Measurements from ENCODE around the gene GFER. TPM values are rescaled to one million over a fixed set of nuclear protein-coding genes. Genes with fewer than 3 reads are reported as not detected.

Gene GFER
- total RNA-seq, 1 experiment from 2014 or later: 57.3 TPM

GRCh38 chr16:2028146-2028545, 44.2 kb downstream of the GFER start:
- Histone ChIP-seq H3K9me3 (no peaks in the 10 kb centered on the region), H3K36me3 (ENCODE audit: control insufficient read depth, insufficient read depth, low read length) (no peaks in the 10 kb centered on the region), H3K4me3 (ENCODE audit: low read depth, low read length) (peak overlapping the region; percentile 44; the same call in 1 of the 2 replicates), H3K4me1 (peaks cover 10% of the 10 kb centered on the region; the same call in 1 of the 2 replicates), H3K27me3 (replicated peaks; ENCODE audit: control insufficient read depth, insufficient read depth, low read length) (no peaks in the 10 kb centered on the region)
- H3K27ac Mint-ChIP-seq (ENCODE audit: unreplicated experiment): no peak overlapping the region
- no peak for DNase-seq
- H3K36me3 Mint-ChIP-seq (ENCODE audit: insufficient read depth, unreplicated experiment): no peaks in the 10 kb centered on the region
- no peaks in the 10 kb centered on the region for H3K9me3 Mint-ChIP-seq (ENCODE audit: unreplicated experiment)
- intact Hi-C loops (cut with micrococcal nuclease; ENCODE audit: unreplicated experiment): no loop called here
- ChIA-PET POLR2A (no interaction called here), CTCF (interaction anchor here (1.0 kb wide), 1 partner anchor 19 kb away, joined by 3 read pairs; the partner anchor contains the start of genes NTHL1 and TSC2)
- no peak for TF ChIP-seq CTCF (IDR thresholded peaks at IDR 0.05; ENCODE audit: insufficient read depth in 1 of 2, low read depth in 1 of 2, low read length in 1 of 2, severe bottlenecking in 1 of 2, unreplicated experiment in 1 of 2)
- BruUV-seq (replicated peaks): no TSS peak
- H3K4me1 Mint-ChIP-seq (ENCODE audit: low read depth, unreplicated experiment): peaks cover 9% of the 10 kb centered on the region
- H3K27me3 Mint-ChIP-seq (ENCODE audit: insufficient read depth, unreplicated experiment): no peaks in the 10 kb centered on the region
- peak overlapping the region; percentile 73 for H3K4me3 Mint-ChIP-seq (ENCODE audit: unreplicated experiment)

- Mint-ChIP-seq H3K4me3 (ENCODE audit: unreplicated experiment) (no peak overlapping the region), H3K36me3 (ENCODE audit: insufficient read depth, unreplicated experiment) (no peaks in the 10 kb centered on the region), H3K27ac (ENCODE audit: unreplicated experiment) (no peak overlapping the region), H3K9me3 (ENCODE audit: unreplicated experiment) (no peaks in the 10 kb centered on the region), H3K27me3 (ENCODE audit: insufficient read depth, unreplicated experiment) (no peaks in the 10 kb centered on the region), H3K4me1 (ENCODE audit: low read depth, unreplicated experiment) (peaks cover 6% of the 10 kb centered on the region)
- TF ChIP-seq CTCF (IDR thresholded peaks at IDR 0.05; ENCODE audit: insufficient read depth in 1 of 2, low read depth in 1 of 2, low read length in 1 of 2, severe bottlenecking in 1 of 2, unreplicated experiment in 1 of 2): no peak
- no TSS peak for BruUV-seq (replicated peaks)
- no peak for DNase-seq
- ChIA-PET POLR2A (no interaction called here), CTCF (interaction anchor here (1.0 kb wide), 1 partner anchor 19 kb away, joined by 3 read pairs; the partner anchor contains the start of genes NTHL1 and TSC2)
- H3K36me3 ChIP-seq (ENCODE audit: control insufficient read depth, insufficient read depth, low read length): no peaks in the 10 kb centered on the region
- H3K4me3 ChIP-seq (ENCODE audit: low read depth, low read length): no peak overlapping the region
- H3K27me3 ChIP-seq (replicated peaks; ENCODE audit: control insufficient read depth, insufficient read depth, low read length): no peaks in the 10 kb centered on the region
- intact Hi-C loops (cut with micrococcal nuclease; ENCODE audit: unreplicated experiment): no loop called here
- no peaks in the 10 kb centered on the region for H3K9me3 ChIP-seq
- H3K4me1 ChIP-seq: peaks cover 10% of the 10 kb centered on the region
Measured at GRCh38 chr16:2028620-2029220, 44.7 kb downstream of the GFER start.

GRCh38 chr16:2029350-2029749, 45.4 kb downstream of the GFER start:
- H3K27me3 Mint-ChIP-seq (ENCODE audit: insufficient read depth, unreplicated experiment): no peaks in the 10 kb centered on the region
- no peaks in the 10 kb centered on the region for H3K9me3 ChIP-seq
- CTCF ChIA-PET: no interaction called here
- no peak overlapping the region for H3K4me3 Mint-ChIP-seq (ENCODE audit: unreplicated experiment)
- no peak overlapping the region for H3K27ac Mint-ChIP-seq (ENCODE audit: unreplicated experiment)
- no peak for TF ChIP-seq CTCF (IDR thresholded peaks at IDR 0.05; ENCODE audit: insufficient read depth in 1 of 2, low read depth in 1 of 2, low read length in 1 of 2, severe bottlenecking in 1 of 2, unreplicated experiment in 1 of 2)
- peaks cover 2% of the 10 kb centered on the region for H3K4me1 Mint-ChIP-seq (ENCODE audit: low read depth, unreplicated experiment)
- no peak overlapping the region for H3K4me3 ChIP-seq (ENCODE audit: low read depth, low read length)
- intact Hi-C loops (cut with micrococcal nuclease; ENCODE audit: unreplicated experiment): no loop called here
- no peaks in the 10 kb centered on the region; the same call in 1 of the 2 replicates for H3K36me3 ChIP-seq (ENCODE audit: control insufficient read depth, insufficient read depth, low read length)
- H3K4me1 ChIP-seq: peaks cover 13% of the 10 kb centered on the region
- DNase-seq: no peak
- no TSS peak for BruUV-seq (replicated peaks)
- H3K27me3 ChIP-seq (replicated peaks; ENCODE audit: control insufficient read depth, insufficient read depth, low read length): no peaks in the 10 kb centered on the region
- POLR2A ChIA-PET: no interaction called here
- H3K36me3 Mint-ChIP-seq (ENCODE audit: insufficient read depth, unreplicated experiment): no peaks in the 10 kb centered on the region
- no peaks in the 10 kb centered on the region for H3K9me3 Mint-ChIP-seq (ENCODE audit: unreplicated experiment)

Data from Caco-2 (cell line).